Vagina (tissue), 2 donors: ENCODE results near the gene CKB. TPM values are rescaled to one million over a fixed set of nuclear protein-coding genes. Genes with fewer than 3 reads are reported as not detected.

Source experiments
- DNase-seq, 2 donors: peaks; one replicate each; pipeline ENCODE4 v3.0.0-alpha.2; 2017; ENCODE audit errors: extremely low spot score in 2 of 2
- H3K27ac ChIP-seq: fragments of 200-600 bp; sonication (generic); one replicate; pipeline ENCODE4 v1.5.1; 2019
- H3K27me3 ChIP-seq: fragments of 200-600 bp; sonication (generic); one replicate; pipeline ENCODE4 v1.5.1; 2019
- H3K36me3 ChIP-seq, 2 donors: fragments of 200-600 bp; sonication (generic); one replicate each; pipeline ENCODE4 v1.5.1; 2017 to 2019
- H3K4me1 ChIP-seq: fragments of 200-600 bp; sonication (generic); one replicate; pipeline ENCODE4 v1.5.1; 2019
- H3K4me3 ChIP-seq, 2 donors: fragments of 200-600 bp; sonication (generic); 1 replicate in 1 of 2; 2 replicates in 1 of 2; pipeline ENCODE4 v1.5.1; 2016 to 2019
- H3K9me3 ChIP-seq: fragments of 200-600 bp; sonication (generic); one replicate; pipeline ENCODE4 v1.5.1; 2019
- POLR2A ChIP-seq, 2 donors: fragments of 450-650 bp; IDR thresholded peaks; one replicate each; pipeline ENCODE4 v1.6.1; 2017; ENCODE audit warnings: antibody characterized with exemption in 2 of 2, mild to moderate bottlenecking in 2 of 2, moderate library complexity in 2 of 2
- POLR2AphosphoS5 ChIP-seq, 2 donors: sonication (generic); formaldehyde crosslinking; IDR thresholded peaks; one replicate each; pipeline ENCODE4 v1.9.0; 2017; ENCODE audit warnings: antibody characterized with exemption in 2 of 2, mild to moderate bottlenecking in 2 of 2, low read depth in 1 of 2; ENCODE audit not compliant: insufficient read depth in 1 of 2
- intact Hi-C: fragments of 100-400 bp; cut with DNase I; formaldehyde crosslinking; loops from one replicate; pipeline ENCODE4 v1.15.1; 2023
- total RNA-seq: library from RNA; depleted of rRNA; stranded (reverse); fragments of >200 nt; gene quantifications from one replicate; pipeline ENCODE4 v1.2.3, GENCODE V29; 2016
- TF ChIP-seq, protein P1 (sequence below), 3 experiments: fragments of 450-650 bp in 2 of 3; fragments of 200-600 bp in 1 of 3; sonication (generic) in 1 of 3; IDR thresholded peaks; one replicate each; pipeline ENCODE4 v1.5.1; 2017 to 2019; ENCODE audit warnings: antibody characterized with exemption in 3 of 3, mild to moderate bottlenecking in 2 of 3, moderate library complexity in 2 of 3

The CKB gene
- total RNA-seq, 1 donor from 2014 or later = 179 TPM

DNA sequence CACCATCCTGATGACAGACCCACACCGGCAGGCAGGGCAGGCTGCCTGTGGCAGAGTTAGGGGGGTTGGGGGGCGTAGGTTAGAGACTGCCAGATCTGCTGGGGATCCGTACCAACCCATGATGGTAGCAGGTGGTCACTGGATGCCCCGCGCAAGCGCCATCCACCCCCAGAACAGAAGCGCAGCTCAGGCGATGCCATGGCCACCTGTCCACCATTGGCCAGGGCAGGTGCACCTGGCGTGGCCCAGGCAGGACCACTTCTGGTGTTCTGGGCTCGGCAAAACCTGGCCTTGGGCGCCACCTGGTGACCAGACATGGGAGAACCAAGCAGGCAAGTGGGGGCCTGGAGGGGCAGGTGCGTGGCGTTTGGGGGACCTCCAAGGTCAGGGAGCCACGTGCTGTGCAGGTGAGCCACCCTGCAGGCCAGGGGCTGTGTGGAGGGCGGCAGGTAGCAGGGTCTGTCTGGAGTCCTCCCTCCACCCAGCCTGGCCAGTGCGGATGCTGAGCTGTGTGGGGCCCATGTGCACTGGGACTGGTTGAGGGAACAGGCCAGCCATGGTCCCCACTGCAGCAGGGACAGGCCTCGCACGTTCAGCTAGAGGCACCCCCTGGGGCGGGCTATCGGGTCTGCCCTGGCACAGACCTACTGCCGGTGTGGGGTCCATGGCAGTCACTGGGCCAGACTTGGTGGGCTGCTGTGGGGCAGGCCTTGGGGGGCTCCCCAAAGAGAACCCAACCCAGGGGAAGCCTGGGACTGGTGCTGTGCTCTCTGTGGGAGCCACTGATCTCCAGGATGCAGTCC, 24.2 kb upstream of the CKB start:
- Histone ChIP-seq H3K27me3 (no peaks in the 10 kb centered on the region), H3K9me3 (no peaks in the 10 kb centered on the region), H3K27ac (no peak overlapping the region), H3K4me1 (peaks cover 68% of the 10 kb centered on the region), H3K4me3 (no peak overlapping the region), H3K36me3 (no peaks in the 10 kb centered on the region)
- no peak for DNase-seq
- intact Hi-C loops = loop anchor here (5.0 kb wide), 1 partner anchor 45 kb away; no protein-coding TSS in a partner anchor
- TF ChIP-seq POLR2A (IDR thresholded peaks at IDR 0.05) (no peak), POLR2AphosphoS5 (IDR thresholded peaks at IDR 0.05; ENCODE audit: insufficient read depth in 1 of 2, low read depth in 1 of 2) (peak in 1 of 2 donors; percentile 37)
- TF ChIP-seq, protein P1, sequence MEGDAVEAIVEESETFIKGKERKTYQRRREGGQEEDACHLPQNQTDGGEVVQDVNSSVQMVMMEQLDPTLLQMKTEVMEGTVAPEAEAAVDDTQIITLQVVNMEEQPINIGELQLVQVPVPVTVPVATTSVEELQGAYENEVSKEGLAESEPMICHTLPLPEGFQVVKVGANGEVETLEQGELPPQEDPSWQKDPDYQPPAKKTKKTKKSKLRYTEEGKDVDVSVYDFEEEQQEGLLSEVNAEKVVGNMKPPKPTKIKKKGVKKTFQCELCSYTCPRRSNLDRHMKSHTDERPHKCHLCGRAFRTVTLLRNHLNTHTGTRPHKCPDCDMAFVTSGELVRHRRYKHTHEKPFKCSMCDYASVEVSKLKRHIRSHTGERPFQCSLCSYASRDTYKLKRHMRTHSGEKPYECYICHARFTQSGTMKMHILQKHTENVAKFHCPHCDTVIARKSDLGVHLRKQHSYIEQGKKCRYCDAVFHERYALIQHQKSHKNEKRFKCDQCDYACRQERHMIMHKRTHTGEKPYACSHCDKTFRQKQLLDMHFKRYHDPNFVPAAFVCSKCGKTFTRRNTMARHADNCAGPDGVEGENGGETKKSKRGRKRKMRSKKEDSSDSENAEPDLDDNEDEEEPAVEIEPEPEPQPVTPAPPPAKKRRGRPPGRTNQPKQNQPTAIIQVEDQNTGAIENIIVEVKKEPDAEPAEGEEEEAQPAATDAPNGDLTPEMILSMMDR (IDR thresholded peaks at IDR 0.05) = peak; percentile 95 to 98 (median 95)

DNA sequence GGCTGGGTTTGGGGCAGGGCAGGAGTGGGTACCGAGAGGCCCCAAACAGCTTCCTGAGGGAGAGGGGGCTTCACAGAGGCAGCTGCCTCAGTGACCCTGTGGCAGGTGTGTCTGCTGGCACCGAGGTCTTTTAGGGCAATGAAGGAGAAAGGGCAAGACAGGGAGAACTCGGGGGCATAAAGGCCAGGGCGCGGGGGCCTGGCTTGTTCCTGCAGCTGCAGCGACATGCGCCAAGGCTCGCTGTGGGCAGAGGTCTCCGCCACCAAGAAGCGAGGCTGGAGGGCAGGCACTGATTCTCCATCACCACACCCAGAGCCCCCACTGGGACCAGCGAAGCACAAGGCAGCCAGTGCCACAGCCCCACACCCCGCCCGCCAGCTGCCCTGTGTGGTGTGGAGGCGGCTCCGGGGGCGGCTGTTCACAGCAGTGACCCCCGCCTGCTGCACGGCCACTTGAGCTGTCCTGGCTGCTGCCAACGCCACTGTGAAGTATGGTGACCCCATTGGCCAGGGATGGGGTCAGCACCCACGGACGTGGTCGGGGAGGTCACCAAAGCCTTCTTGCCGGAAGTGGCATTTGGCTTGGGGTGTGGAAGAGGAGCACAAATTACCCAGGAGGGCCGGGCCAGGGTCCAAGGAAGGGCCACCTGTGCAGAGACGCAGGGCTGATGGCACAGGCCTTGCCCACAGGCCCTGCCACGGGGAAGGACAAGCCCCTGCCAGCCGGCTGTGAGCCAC, 23.5 kb upstream of the CKB start:
- peaks cover 68% of the 10 kb centered on the region for H3K4me1 ChIP-seq
- DNase-seq = no peak
- H3K27ac ChIP-seq = no peak overlapping the region
- TF ChIP-seq, protein P1 (IDR thresholded peaks at IDR 0.05) = no peak
- H3K36me3 ChIP-seq = no peaks in the 10 kb centered on the region
- H3K27me3 ChIP-seq = no peaks in the 10 kb centered on the region
- intact Hi-C loops = loop anchor here (5.0 kb wide), 1 partner anchor 44 kb away; no protein-coding TSS in a partner anchor
- H3K9me3 ChIP-seq = no peaks in the 10 kb centered on the region
- no peak overlapping the region for H3K4me3 ChIP-seq

DNA sequence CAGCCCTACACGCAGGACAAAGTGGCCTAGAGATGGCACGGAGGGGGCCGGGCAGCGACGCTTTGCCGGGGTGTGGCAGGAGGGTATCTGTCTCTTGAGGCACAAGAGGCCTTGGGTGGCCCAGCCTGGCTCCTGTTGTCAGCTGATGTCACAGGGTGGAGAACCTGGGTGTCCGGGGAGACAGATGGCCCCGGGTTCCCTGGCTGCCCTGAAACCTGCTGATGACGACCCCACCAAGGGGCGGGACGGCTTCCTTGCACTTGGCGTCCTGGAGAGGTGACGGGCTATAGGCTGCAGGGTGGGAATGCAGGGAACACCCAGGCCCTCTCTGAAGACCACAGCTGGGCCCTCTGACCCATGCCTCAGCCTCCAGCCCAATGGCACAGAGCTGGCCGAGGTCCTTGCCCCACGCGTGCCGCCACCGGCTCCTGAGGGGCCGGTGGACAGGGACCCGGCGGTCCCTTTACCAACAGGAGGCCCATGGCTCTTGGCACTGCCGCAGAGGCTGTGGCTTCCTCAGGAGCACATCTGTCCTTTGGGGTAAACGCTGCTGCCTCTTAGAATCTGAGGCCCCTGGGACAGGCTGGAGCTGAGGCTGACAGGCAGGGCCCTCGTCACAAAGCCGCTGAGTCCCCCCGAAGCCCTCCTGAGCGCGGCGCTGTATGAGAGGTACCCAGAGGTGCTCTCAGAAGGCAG, 22.7 kb upstream of the CKB start:
- Histone ChIP-seq H3K27ac (peak overlapping the region; percentile 88), H3K4me1 (peaks cover 67% of the 10 kb centered on the region), H3K36me3 (no peaks in the 10 kb centered on the region), H3K4me3 (no peak overlapping the region), H3K27me3 (no peaks in the 10 kb centered on the region), H3K9me3 (no peaks in the 10 kb centered on the region)
- DNase-seq = no peak
- intact Hi-C loops = loop anchor here (5.0 kb wide), 1 partner anchor 43 kb away; no protein-coding TSS in a partner anchor
- no peak for TF ChIP-seq POLR2A (IDR thresholded peaks at IDR 0.05)
- TF ChIP-seq, protein P1 (IDR thresholded peaks at IDR 0.05) = no peak
- no peak for TF ChIP-seq POLR2AphosphoS5 (IDR thresholded peaks at IDR 0.05; ENCODE audit: insufficient read depth in 1 of 2, low read depth in 1 of 2)

DNA sequence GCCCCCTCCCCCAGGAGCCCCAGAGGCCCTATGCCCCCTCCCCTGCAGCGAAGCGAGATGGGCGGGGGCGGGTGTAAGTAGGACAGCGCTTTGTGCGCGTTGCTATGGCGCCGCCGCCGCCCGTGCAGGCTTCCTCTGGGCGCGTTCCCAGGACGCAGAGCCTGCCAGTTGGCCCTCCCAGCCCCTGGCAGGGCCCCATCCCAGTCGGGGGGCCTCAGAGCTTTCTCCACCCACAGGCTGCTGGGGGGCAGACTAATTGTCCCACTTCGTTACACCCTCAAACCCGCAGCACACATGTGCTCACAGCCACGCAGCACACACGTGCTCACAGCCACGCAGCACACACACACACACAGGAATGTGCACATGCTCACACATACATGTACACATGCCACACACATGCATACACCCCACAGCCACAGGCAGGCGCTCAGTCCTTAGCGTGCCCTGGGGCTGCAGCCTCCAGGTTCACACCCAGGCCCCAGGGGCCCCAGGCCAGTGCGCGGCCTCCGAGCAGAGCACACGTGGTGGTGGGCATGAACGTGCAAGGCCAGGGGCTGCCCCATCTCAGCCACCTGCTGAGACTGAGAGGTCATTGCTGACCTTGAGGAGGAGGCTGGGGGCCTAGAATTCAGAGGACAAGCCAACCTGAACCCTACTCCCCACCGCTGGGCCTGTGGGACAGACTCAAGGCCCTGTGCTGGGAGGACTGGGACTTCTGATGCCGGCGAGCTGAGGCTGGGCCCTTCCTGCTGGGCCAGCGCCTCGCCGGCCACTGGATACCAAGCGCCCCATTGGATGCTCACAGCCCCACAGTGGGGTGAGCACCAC, 22.0 kb upstream of the CKB start:
- DNase-seq = no peak
- Histone ChIP-seq H3K4me3 (peak overlapping the region in 1 of 2 donors; percentile 1), H3K9me3 (no peaks in the 10 kb centered on the region), H3K4me1 (peaks cover 67% of the 10 kb centered on the region), H3K36me3 (no peaks in the 10 kb centered on the region), H3K27ac (peak overlapping the region; percentile 88), H3K27me3 (no peaks in the 10 kb centered on the region)
- intact Hi-C loops = loop anchor here (5.0 kb wide), 1 partner anchor 42 kb away; no protein-coding TSS in a partner anchor
- TF ChIP-seq POLR2AphosphoS5 (IDR thresholded peaks at IDR 0.05; ENCODE audit: insufficient read depth in 1 of 2, low read depth in 1 of 2) (peak in 1 of 2 donors; percentile 51), POLR2A (IDR thresholded peaks at IDR 0.05) (no peak)
- TF ChIP-seq, protein P1 (IDR thresholded peaks at IDR 0.05) = no peak
